H1 (cell line): ENCODE measurements around the gene ALOX5AP. TPM values are rescaled to one million over a fixed set of nuclear protein-coding genes. Genes with fewer than 3 reads are reported as not detected.

ENCODE experiments used
- CTCF ChIA-PET: fragments of 300-600 bp; sonication (Branson Sonifier 250); formaldehyde crosslinking; loops from one replicate; lab custom pipeline; 2021; ENCODE audit not compliant: partially characterized antibody; lab: Charles Lee
- POLR2A ChIA-PET: fragments of 300-600 bp; sonication (Branson Sonifier 250); formaldehyde crosslinking; loops from one replicate; lab custom pipeline; 2021; ENCODE audit warnings: inconsistent platforms; ENCODE audit not compliant: partially characterized antibody; lab: Charles Lee
- DNase-seq, 2 experiments: peaks; one replicate each; pipeline versions ENCODE4 v3.0.0 to v3.0.0-alpha.2; 2010 to 2022; ENCODE audit warnings: low spot score in 2 of 2, low read depth in 1 of 2, mixed read lengths in 1 of 2
- FAIRE-seq: peaks from 2 replicates; lab custom pipeline; 2011; peaks lifted over from hg19 to GRCh38; lab: Jason Lieb, UNC
- H2AFZ ChIP-seq: 2 replicates; pipeline ENCODE4 v1.8.1; 2012; ENCODE audit warnings: low read length, inconsistent platforms
- H2AK5ac ChIP-seq: 2 replicates; pipeline ENCODE4 v1.6.1; 2013; ENCODE audit warnings: low read depth, low read length
- H2BK120ac ChIP-seq: replicated peaks from 2 replicates; pipeline ENCODE3; 2013; ENCODE audit warnings: low read depth, low read length, inconsistent platforms
- H2BK12ac ChIP-seq: 2 replicates; pipeline ENCODE4 v1.6.1; 2013; ENCODE audit warnings: low read depth, low read length
- H2BK15ac ChIP-seq: 2 replicates; pipeline ENCODE4 v1.6.1; 2013; ENCODE audit warnings: low read length
- H2BK20ac ChIP-seq: 2 replicates; pipeline ENCODE4 v1.6.1; 2013; ENCODE audit warnings: low read length
- H2BK5ac ChIP-seq: 2 replicates; pipeline ENCODE4 v1.6.1; 2013; ENCODE audit warnings: low read depth, low read length
- H3K14ac ChIP-seq: 2 replicates; pipeline ENCODE4 v1.6.1; 2013; ENCODE audit warnings: inconsistent platforms; ENCODE audit not compliant: insufficient read length
- H3K18ac ChIP-seq: 2 replicates; pipeline ENCODE4 v1.6.1; 2013; ENCODE audit warnings: low read length; ENCODE audit errors: extremely low read depth
- H3K23ac ChIP-seq: 2 replicates; pipeline ENCODE4 v1.6.1; 2013; ENCODE audit warnings: inconsistent platforms; ENCODE audit not compliant: insufficient read length
- H3K23me2 ChIP-seq: 2 replicates; pipeline ENCODE4 v1.6.1; 2013; ENCODE audit warnings: low read depth, low read length
- H3K27ac ChIP-seq: 2 replicates; pipeline ENCODE4 v1.6.1; 2011; ENCODE audit warnings: low read depth, low read length, inconsistent platforms
- H3K27me3 ChIP-seq, 4 experiments: replicated peaks in 1 of 4; 1 replicate in 1 of 4; 2 replicates in 3 of 4; pipeline versions ENCODE4 v1.6.1 to v1.8.1; 2011 to 2013; ENCODE audit warnings: low read length in 3 of 4, mild to moderate bottlenecking in 3 of 4, inconsistent platforms in 2 of 4, mixed read lengths in 2 of 4, moderate library complexity in 1 of 4; ENCODE audit not compliant: control insufficient read depth in 3 of 4, insufficient read depth in 3 of 4; ENCODE audit errors: extremely low read depth in 1 of 4
- H3K36me3 ChIP-seq, 4 experiments: 2 replicates each; pipeline versions ENCODE4 v1.6.1 to v1.8.1; 2011 to 2013; ENCODE audit warnings: mild to moderate bottlenecking in 4 of 4, low read length in 3 of 4, moderate library complexity in 2 of 4, control low read depth in 1 of 4, inconsistent platforms in 1 of 4; ENCODE audit not compliant: insufficient read depth in 4 of 4, control insufficient read depth in 2 of 4
- H3K4ac ChIP-seq: replicated peaks from 2 replicates; pipeline ENCODE3; 2013; ENCODE audit warnings: low read length, low read depth, mixed read lengths, inconsistent platforms; ENCODE audit not compliant: insufficient read length
- H3K4me1 ChIP-seq, 4 experiments: replicated peaks in 1 of 4; 1 replicate in 1 of 4; 2 replicates in 3 of 4; pipeline versions ENCODE4 v1.6.1 to v1.8.1; 2011 to 2013; ENCODE audit warnings: low read length in 3 of 4, inconsistent platforms in 2 of 4, mixed read lengths in 1 of 4; ENCODE audit not compliant: insufficient read depth in 4 of 4, control insufficient read depth in 3 of 4
- H3K4me2 ChIP-seq, 2 experiments: 2 replicates each; pipeline versions ENCODE4 v1.6.1 to v1.8.1; 2011 to 2013; ENCODE audit warnings: low read depth in 2 of 2, low read length in 2 of 2, control low read depth in 1 of 2, inconsistent platforms in 1 of 2, mild to moderate bottlenecking in 1 of 2; ENCODE audit not compliant: insufficient read depth in 1 of 2
- H3K4me3 ChIP-seq, 4 experiments: fragments of 200-600, 300-600 bp in 1 of 4; sonication (generic), shearing (Covaris generic), sonication (Bioruptor Twin) in 1 of 4; 2 replicates each; pipeline versions ENCODE4 v1.5.1 to v1.8.1; 2011 to 2016; ENCODE audit warnings: low read length in 4 of 4, low read depth in 3 of 4, control low read depth in 2 of 4, inconsistent platforms in 2 of 4, mild to moderate bottlenecking in 2 of 4, mixed read lengths in 1 of 4, moderate library complexity in 1 of 4; ENCODE audit not compliant: insufficient read depth in 2 of 4; ENCODE audit errors: extremely low read depth in 1 of 4
- H3K56ac ChIP-seq: replicated peaks from 2 replicates; pipeline ENCODE3; 2013; ENCODE audit warnings: low read depth, mild to moderate bottlenecking, mixed read lengths, low read length, inconsistent platforms; ENCODE audit not compliant: insufficient read length
- H3K79me1 ChIP-seq: 2 replicates; pipeline ENCODE4 v1.6.1; 2013; ENCODE audit warnings: low read depth, low read length, control low read depth
- H3K79me2 ChIP-seq, 2 experiments: 2 replicates each; pipeline versions ENCODE4 v1.6.1 to v1.8.1; 2012 to 2013; ENCODE audit warnings: low read length in 2 of 2, mild to moderate bottlenecking in 2 of 2, inconsistent platforms in 1 of 2; ENCODE audit not compliant: insufficient read depth in 2 of 2, control insufficient read depth in 1 of 2
- H3K9ac ChIP-seq, 4 experiments: replicated peaks in 1 of 4; 1 replicate in 1 of 4; 2 replicates in 3 of 4; pipeline versions ENCODE4 v1.6.1 to v1.8.1; 2011 to 2013; ENCODE audit warnings: low read depth in 3 of 4, low read length in 3 of 4, control low read depth in 2 of 4, mild to moderate bottlenecking in 2 of 4, moderate library complexity in 2 of 4, inconsistent platforms in 1 of 4; ENCODE audit errors: extremely low read depth in 1 of 4
- H3K9me3 ChIP-seq, 2 experiments: 2 replicates each; pipeline versions ENCODE4 v1.6.1 to v1.8.1; 2012 to 2013; ENCODE audit warnings: mild to moderate bottlenecking in 2 of 2, moderate library complexity in 2 of 2, control low read depth in 1 of 2, inconsistent platforms in 1 of 2, low read depth in 1 of 2, low read length in 1 of 2, mixed read lengths in 1 of 2; ENCODE audit not compliant: insufficient read depth in 2 of 2
- H4K20me1 ChIP-seq, 2 experiments: replicated peaks in 1 of 2; 2 replicates each; pipeline versions ENCODE3 to v1.8.1; 2011 to 2013; ENCODE audit warnings: inconsistent platforms in 2 of 2, low read length in 2 of 2, mild to moderate bottlenecking in 1 of 2; ENCODE audit not compliant: insufficient read depth in 2 of 2, control insufficient read depth in 1 of 2
- H4K5ac ChIP-seq: 2 replicates; pipeline ENCODE4 v1.6.1; 2013; ENCODE audit warnings: low read length, low read depth, mixed read lengths, inconsistent platforms; ENCODE audit not compliant: insufficient read length
- H4K8ac ChIP-seq: 2 replicates; pipeline ENCODE4 v1.8.0; 2013; ENCODE audit warnings: mild to moderate bottlenecking, moderate library complexity, low read length, inconsistent platforms; ENCODE audit not compliant: insufficient read depth; ENCODE audit errors: extremely low read depth
- H4K91ac ChIP-seq: replicated peaks from 2 replicates; pipeline ENCODE3; 2013; ENCODE audit warnings: low read length, mixed read lengths, inconsistent platforms; ENCODE audit not compliant: insufficient read length
- CTBP2 ChIP-seq: IDR thresholded peaks from 2 replicates; pipeline ENCODE4 v1.7.0; 2011; ENCODE audit warnings: borderline replicate concordance, mild to moderate bottlenecking, moderate library complexity, mixed read lengths, low read length; ENCODE audit not compliant: insufficient read depth, insufficient read length
- EP300 ChIP-seq, 2 experiments: IDR thresholded peaks; 1 replicate in 1 of 2; 2 replicates in 1 of 2; pipeline ENCODE4 v1.6.1; 2011 to 2012; ENCODE audit warnings: low read depth in 2 of 2, low read length in 2 of 2, mild to moderate bottlenecking in 2 of 2, borderline replicate concordance in 1 of 2, inconsistent platforms in 1 of 2, moderate library complexity in 1 of 2
- HDAC2 ChIP-seq, 2 experiments: fragments of 300-600 bp in 1 of 2; sonication (generic) in 1 of 2; IDR thresholded peaks; 2 replicates each; pipeline ENCODE4 v1.6.1; 2011 to 2012; ENCODE audit warnings: low read depth in 2 of 2, low read length in 2 of 2, mild to moderate bottlenecking in 2 of 2, moderate library complexity in 2 of 2, borderline replicate concordance in 1 of 2, inconsistent platforms in 1 of 2
- SAP30 ChIP-seq: fragments of 300-600 bp; sonication (generic); IDR thresholded peaks from 2 replicates; pipeline ENCODE4 v1.7.1; 2012; ENCODE audit warnings: low read length, moderate library complexity, mild to moderate bottlenecking, inconsistent platforms; ENCODE audit not compliant: insufficient read depth, insufficient replicate concordance
- SP1 ChIP-seq: IDR thresholded peaks from 2 replicates; pipeline ENCODE4 v1.6.1; 2011; ENCODE audit warnings: low read depth, low read length
- SP4 ChIP-seq: IDR thresholded peaks from 2 replicates; pipeline ENCODE4 v1.6.1; 2012; ENCODE audit warnings: low read length, inconsistent platforms
- TBP ChIP-seq: IDR thresholded peaks from 2 replicates; pipeline ENCODE4 v1.6.1; 2011; ENCODE audit warnings: low read depth, low read length, improper control_type of control experiment
- YY1 ChIP-seq: IDR thresholded peaks from 2 replicates; pipeline ENCODE4 v1.6.1; 2011; ENCODE audit warnings: low read depth, mild to moderate bottlenecking, low read length
- WGBS, 2 experiments: shearing (Covaris generic) in 1 of 2; methylation state at CpG; one replicate each; pipeline versions ENCODE4 v1.1.6 to v1.1.7; 2013 to 2015; ENCODE audit warnings: low lambda C conversion rate in 2 of 2, mixed read lengths in 2 of 2, inconsistent platforms in 1 of 2, low coverage in 1 of 2, missing lambda C conversion rate in 1 of 2; ENCODE audit not compliant: insufficient replicate concordance in 2 of 2, insufficient coverage in 1 of 2, insufficient read length in 1 of 2; ENCODE audit errors: extremely low coverage in 1 of 2, missing lambda C conversion rate in 1 of 2; 5-methylcytosine and 5-hydroxymethylcytosine counted together
- polyA plus RNA-seq, 7 experiments: library from polyadenylated mRNA; depleted of rRNA in 3 of 7; stranded (reverse) in 5 of 7; unstranded in 2 of 7; fragments of >200 nt in 5 of 7; fragments of 200-250 nt in 2 of 7; gene quantifications; 1 replicate in 5 of 7; 2 replicates in 1 of 7; 4 replicates in 1 of 7; pipeline versions ENCODE4 v1.2.1 to v1.2.3, GENCODE V29; 2011 to 2013; ENCODE audit warnings: missing spikeins in 2 of 7, mixed read lengths in 2 of 7
- total RNA-seq: library from RNA; stranded (reverse); fragmentation: NEBNext Ultra II Directional; extraction: Animal tissue kit (Norgen Biotek cat#: 25700); gene quantifications from 2 replicates; pipeline ENCODE4 v1.2.1, GENCODE V29; 2021
- TF ChIP-seq, protein P1 (sequence below): IDR thresholded peaks from 2 replicates; pipeline ENCODE4 v1.6.1; 2012; ENCODE audit warnings: low read length, inconsistent platforms

ALOX5AP gene
- total and polyA plus RNA-seq, 2 of the 8 experiments (the other 6 are each of a cell fraction or from before 2014, with no cell fraction given), result not detected

DNA sequence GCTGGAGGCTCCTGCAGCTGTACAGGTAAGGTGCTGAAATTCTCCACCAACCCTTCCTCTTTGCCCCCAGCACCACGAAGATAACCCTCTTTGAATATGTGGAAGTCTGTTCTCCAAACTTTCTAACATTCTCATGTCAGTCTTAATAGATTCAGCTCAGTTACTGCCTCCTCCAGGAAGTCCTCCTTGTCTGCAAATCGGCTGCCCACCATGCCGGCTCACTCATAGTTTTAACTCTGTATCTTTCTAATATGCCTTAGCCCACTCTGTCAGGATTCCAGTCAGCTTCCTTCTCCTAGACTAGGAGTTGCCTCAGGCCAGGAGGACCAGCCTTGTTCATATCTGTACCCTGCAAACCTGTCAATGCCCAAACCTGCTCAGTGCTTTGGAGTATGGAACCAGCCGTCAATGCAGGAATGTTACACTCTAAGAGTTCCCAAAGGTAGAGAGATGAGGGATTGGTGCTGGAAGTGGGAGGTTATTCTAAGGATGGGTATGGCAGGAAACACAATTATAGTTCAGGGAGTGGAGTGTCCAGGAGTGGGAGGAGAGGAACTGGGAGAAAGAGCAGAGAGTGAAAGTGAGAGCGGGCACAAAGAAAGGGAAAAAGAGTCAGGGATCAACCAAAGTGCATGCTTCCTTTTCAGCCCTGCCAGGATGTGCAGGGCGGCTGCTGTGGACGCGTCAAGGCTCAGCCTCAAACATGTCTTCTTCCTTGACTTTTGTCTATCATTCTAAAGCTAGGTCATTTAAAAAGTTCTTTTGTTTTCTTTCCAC, 38.0 kb upstream of the ALOX5AP start:
- H3K23me2 ChIP-seq, result no peaks in the 10 kb centered on the region
- no peak overlapping the region for H2AFZ ChIP-seq
- DNase-seq (no peak), FAIRE-seq (no peak)
- no peak overlapping the region for H3K56ac ChIP-seq
- H3K14ac ChIP-seq, result no peak overlapping the region
- no peak overlapping the region for H3K4me3 ChIP-seq
- H3K4me2 ChIP-seq, result no peak overlapping the region
- H3K79me1 ChIP-seq, result no peaks in the 10 kb centered on the region
- no peak overlapping the region for H3K23ac ChIP-seq
- no peak overlapping the region for H4K5ac ChIP-seq
- H2BK15ac ChIP-seq, result no peak overlapping the region
- WGBS, 2 experiments, result 90% methylated on average over 8 of the region's 8 CpGs; no CpG with 5 or more reads in 1 of the 2 experiments
- H3K4me1 ChIP-seq, result peaks cover 0 to 5% (median 0%) of the 10 kb centered on the region in 4 experiments; a peak in 3 of 7 replicates
- no peaks in the 10 kb centered on the region for H4K20me1 ChIP-seq
- 0 out of 2 replicates have a peak overlapping the region, but pooled peaks have one; percentile 2 for H2BK12ac ChIP-seq
- POLR2A ChIA-PET, result no interaction called here
- no peak overlapping the region for H2BK120ac ChIP-seq
- no peak overlapping the region for H3K18ac ChIP-seq
- H4K8ac ChIP-seq, result no peak overlapping the region
- no peak overlapping the region for H3K27ac ChIP-seq
- 0 out of 2 replicates have a peak overlapping the region, but pooled peaks have one; percentile 18 for H2BK20ac ChIP-seq
- no peak overlapping the region for H3K4ac ChIP-seq
- no peaks in the 10 kb centered on the region for H3K79me2 ChIP-seq
- H3K27me3 ChIP-seq, result no peaks in the 10 kb centered on the region
- no peak overlapping the region for H4K91ac ChIP-seq
- no peak overlapping the region for H3K9ac ChIP-seq
- H2BK5ac ChIP-seq, result no peak overlapping the region
- H2AK5ac ChIP-seq, result no peak overlapping the region
- no peaks in the 10 kb centered on the region for H3K36me3 ChIP-seq
- CTCF ChIA-PET, result interaction anchor here (1.2 kb wide), 1 partner anchor 10 kb away, joined by 6 read pairs; no protein-coding TSS in a partner anchor
- no peaks in the 10 kb centered on the region for H3K9me3 ChIP-seq
- TF ChIP-seq SP4, result no peak
- TF ChIP-seq YY1, result no peak
- TF ChIP-seq CTBP2, result no peak
- TF ChIP-seq, protein P1, sequence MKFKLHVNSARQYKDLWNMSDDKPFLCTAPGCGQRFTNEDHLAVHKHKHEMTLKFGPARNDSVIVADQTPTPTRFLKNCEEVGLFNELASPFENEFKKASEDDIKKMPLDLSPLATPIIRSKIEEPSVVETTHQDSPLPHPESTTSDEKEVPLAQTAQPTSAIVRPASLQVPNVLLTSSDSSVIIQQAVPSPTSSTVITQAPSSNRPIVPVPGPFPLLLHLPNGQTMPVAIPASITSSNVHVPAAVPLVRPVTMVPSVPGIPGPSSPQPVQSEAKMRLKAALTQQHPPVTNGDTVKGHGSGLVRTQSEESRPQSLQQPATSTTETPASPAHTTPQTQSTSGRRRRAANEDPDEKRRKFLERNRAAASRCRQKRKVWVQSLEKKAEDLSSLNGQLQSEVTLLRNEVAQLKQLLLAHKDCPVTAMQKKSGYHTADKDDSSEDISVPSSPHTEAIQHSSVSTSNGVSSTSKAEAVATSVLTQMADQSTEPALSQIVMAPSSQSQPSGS, result no peak
- TF ChIP-seq SAP30, result no peak
- TF ChIP-seq TBP, result no peak
- TF ChIP-seq HDAC2 (IDR thresholded peaks at IDR 0.05; ENCODE audit: borderline replicate concordance in 1 of 2, low read depth in 2 of 2, low read length in 2 of 2), result no peak
- no peak for TF ChIP-seq EP300 (IDR thresholded peaks at IDR 0.05; ENCODE audit: borderline replicate concordance in 1 of 2, low read depth in 2 of 2, low read length in 2 of 2)
- TF ChIP-seq SP1, result no peak
